IMR-90 (cell line): ENCODE results near the gene TLCD1. TPM values are rescaled to one million over a fixed set of nuclear protein-coding genes. Genes with fewer than 3 reads are reported as not detected.

Experiments used
- ATAC-seq: fragments of 200-7000 bp; cut with Tn5 transposase; 2 replicates; pipeline ENCODE4 v1.9.1; 2020; ENCODE audit warnings: low read depth, mild to moderate bottlenecking, moderate library complexity
- BruUV-seq: library from RNA; stranded (reverse); fragments of 400-500 nt; replicated peaks from 2 replicates; lab custom pipeline; 2021; lab: Mats Ljungman, UMichigan
- CTCF ChIA-PET: fragments of 300-600 bp; formaldehyde crosslinking; extraction: SDS; loops from one replicate; lab custom pipeline; 2021; ENCODE audit warnings: antibody characterized with exemption; lab: Yijun Ruan, JAX
- POLR2A ChIA-PET: fragments of 300-600 bp; sonication (Branson Sonifier 250); formaldehyde crosslinking; loops from one replicate; lab custom pipeline; 2022; ENCODE audit warnings: antibody characterized with exemption; ENCODE audit not compliant: unreplicated experiment; lab: Charles Lee
- DNase-seq: peaks from one replicate; pipeline ENCODE4 v3.0.0; 2013
- H2AFZ ChIP-seq: replicated peaks from 2 replicates; pipeline ENCODE3; 2013; ENCODE audit warnings: low read length, mild to moderate bottlenecking; ENCODE audit not compliant: poor library complexity
- H2AK5ac ChIP-seq: 2 replicates; pipeline ENCODE4 v1.6.1; 2013; ENCODE audit warnings: low read depth, low read length, inconsistent platforms
- H2AK9ac ChIP-seq: replicated peaks from 2 replicates; pipeline ENCODE3; 2013; ENCODE audit warnings: mild to moderate bottlenecking, low read depth, low read length, moderate library complexity; ENCODE audit not compliant: poor library complexity
- H2BK120ac ChIP-seq: 2 replicates; pipeline ENCODE4 v1.6.1; 2013; ENCODE audit warnings: low read depth, low read length, inconsistent platforms
- H2BK15ac ChIP-seq: 3 replicates; pipeline ENCODE4 v1.6.1; 2013; ENCODE audit warnings: low read depth, low read length, inconsistent platforms
- H2BK20ac ChIP-seq: 2 replicates; pipeline ENCODE4 v1.6.1; 2013; ENCODE audit warnings: low read depth, mild to moderate bottlenecking, inconsistent platforms, low read length, moderate library complexity
- H2BK5ac ChIP-seq: 2 replicates; pipeline ENCODE4 v1.6.1; 2013; ENCODE audit warnings: mild to moderate bottlenecking, low read depth, low read length, inconsistent platforms; ENCODE audit not compliant: poor library complexity, severe bottlenecking
- H3K14ac ChIP-seq: replicated peaks from 2 replicates; pipeline ENCODE4 v1.6.1; 2013; ENCODE audit warnings: low read depth, low read length, inconsistent platforms
- H3K18ac ChIP-seq: 2 replicates; pipeline ENCODE4 v1.6.1; 2013; ENCODE audit warnings: low read depth, low read length, control low read depth
- H3K23ac ChIP-seq: 2 replicates; pipeline ENCODE4 v1.6.1; 2013; ENCODE audit warnings: low read depth, low read length, inconsistent platforms
- H3K27ac ChIP-seq: 2 replicates; pipeline ENCODE4 v1.5.1; 2013; ENCODE audit warnings: mild to moderate bottlenecking, control low read depth, low read length; ENCODE audit not compliant: insufficient read depth
- H3K27me3 ChIP-seq: 2 replicates; pipeline ENCODE4 v1.6.1; 2013; ENCODE audit warnings: low read length; ENCODE audit not compliant: control insufficient read depth, insufficient read depth
- H3K36me3 ChIP-seq: 2 replicates; pipeline ENCODE4 v1.6.1; 2013; ENCODE audit warnings: low read length, mixed read lengths; ENCODE audit not compliant: control insufficient read depth, insufficient read depth
- H3K4ac ChIP-seq: 2 replicates; pipeline ENCODE4 v1.6.1; 2013; ENCODE audit warnings: low read depth, low read length, inconsistent platforms
- H3K4me1 ChIP-seq: 2 replicates; pipeline ENCODE4 v1.6.1; 2013; ENCODE audit warnings: low read length, mixed read lengths; ENCODE audit not compliant: control insufficient read depth, insufficient read depth
- H3K4me2 ChIP-seq: 2 replicates; pipeline ENCODE4 v1.6.1; 2013; ENCODE audit warnings: low read depth, mild to moderate bottlenecking, control low read depth, low read length, moderate library complexity
- H3K4me3 ChIP-seq: 2 replicates; pipeline ENCODE4 v1.5.1; 2013; ENCODE audit warnings: low read depth, mild to moderate bottlenecking, control low read depth, low read length, moderate library complexity; ENCODE audit not compliant: insufficient read depth
- H3K56ac ChIP-seq: 2 replicates; pipeline ENCODE4 v1.6.1; 2013; ENCODE audit warnings: low read length, inconsistent platforms; ENCODE audit not compliant: insufficient read depth; ENCODE audit errors: extremely low read depth
- H3K79me1 ChIP-seq, 2 experiments: 2 replicates each; pipeline ENCODE4 v1.6.1; 2013; ENCODE audit warnings: low read length in 2 of 2, inconsistent platforms in 1 of 2, low read depth in 1 of 2
- H3K9ac ChIP-seq: 2 replicates; pipeline ENCODE4 v1.6.1; 2013; ENCODE audit warnings: low read depth, low read length, control low read depth
- H3K9me1 ChIP-seq: 2 replicates; pipeline ENCODE4 v1.6.1; 2013; ENCODE audit warnings: low read length, inconsistent platforms; ENCODE audit not compliant: insufficient read depth
- H3K9me3 ChIP-seq: 2 replicates; pipeline ENCODE4 v1.6.1; 2013; ENCODE audit warnings: low read length; ENCODE audit not compliant: control insufficient read depth, insufficient read depth
- H4K20me1 ChIP-seq: 2 replicates; pipeline ENCODE4 v1.6.1; 2013; ENCODE audit warnings: low read length, inconsistent platforms; ENCODE audit not compliant: insufficient read depth
- H4K5ac ChIP-seq: 2 replicates; pipeline ENCODE4 v1.6.1; 2013; ENCODE audit warnings: mild to moderate bottlenecking, low read depth, low read length, control low read depth
- H4K8ac ChIP-seq, 2 experiments: 2 replicates each; pipeline ENCODE4 v1.6.1; 2013; ENCODE audit warnings: low read depth in 2 of 2, low read length in 2 of 2, control low read depth in 1 of 2, inconsistent platforms in 1 of 2
- H4K91ac ChIP-seq: 2 replicates; pipeline ENCODE4 v1.6.1; 2013; ENCODE audit warnings: low read depth, low read length, inconsistent platforms; ENCODE audit not compliant: insufficient read depth
- BHLHE40 ChIP-seq: fragments of 150-350 bp; IDR thresholded peaks from 2 replicates; pipeline ENCODE4 v1.6.1; 2016; ENCODE audit warnings: mild to moderate bottlenecking, low read depth, low read length
- CEBPB ChIP-seq: IDR thresholded peaks from 2 replicates; pipeline ENCODE4 v1.6.1; 2012; ENCODE audit warnings: low read depth, low read length, improper control_type of control experiment
- CHD1 ChIP-seq: IDR thresholded peaks from 2 replicates; pipeline ENCODE4 v1.6.1; 2012; ENCODE audit warnings: low read depth, low read length, improper control_type of control experiment
- CTCF ChIP-seq: conservative IDR thresholded peaks from 2 replicates; pipeline ENCODE4 v1.5.1; 2012; ENCODE audit warnings: mild to moderate bottlenecking, low read depth, low read length, improper control_type of control experiment
- ELK1 ChIP-seq: fragments of 150-350 bp; IDR thresholded peaks from 2 replicates; pipeline ENCODE4 v1.6.1; 2016; ENCODE audit warnings: low read depth, mild to moderate bottlenecking, low read length, moderate library complexity, borderline replicate concordance
- FOS ChIP-seq: fragments of 150-350 bp; IDR thresholded peaks from 2 replicates; pipeline ENCODE4 v1.6.1; 2016; ENCODE audit warnings: low read depth, low read length
- MAFK ChIP-seq: IDR thresholded peaks from 2 replicates; pipeline ENCODE4 v1.6.1; 2012; ENCODE audit warnings: low read depth, low read length, improper control_type of control experiment
- MAZ ChIP-seq: IDR thresholded peaks from 2 replicates; pipeline ENCODE4 v1.6.1; 2012; ENCODE audit warnings: low read depth, mild to moderate bottlenecking, low read length, improper control_type of control experiment, moderate library complexity, borderline replicate concordance
- MXI1 ChIP-seq: IDR thresholded peaks from 2 replicates; pipeline ENCODE4 v1.6.1; 2012; ENCODE audit warnings: low read depth, mild to moderate bottlenecking, low read length, moderate library complexity, borderline replicate concordance
- NFE2L2 ChIP-seq: fragments of 150-350 bp; IDR thresholded peaks from 2 replicates; pipeline ENCODE4 v1.6.1; 2016; ENCODE audit warnings: low read depth, mild to moderate bottlenecking, low read length
- POLR2A ChIP-seq: IDR thresholded peaks from 2 replicates; pipeline ENCODE4 v1.6.1; 2012; ENCODE audit warnings: mild to moderate bottlenecking, low read depth, low read length
- RAD21 ChIP-seq: IDR thresholded peaks from 2 replicates; pipeline ENCODE4 v1.6.1; 2012; ENCODE audit warnings: low read length, improper control_type of control experiment
- RCOR1 ChIP-seq: IDR thresholded peaks from 2 replicates; pipeline ENCODE4 v1.6.1; 2012; ENCODE audit warnings: mild to moderate bottlenecking, low read length, improper control_type of control experiment; ENCODE audit not compliant: insufficient replicate concordance
- RFX5 ChIP-seq: IDR thresholded peaks from 2 replicates; pipeline ENCODE4 v1.8.0; 2012; ENCODE audit warnings: low read depth, mild to moderate bottlenecking, low read length, moderate library complexity
- SMC3 ChIP-seq: fragments of 150-350 bp; IDR thresholded peaks from 2 replicates; pipeline ENCODE4 v1.6.1; 2016; ENCODE audit warnings: low read depth, mild to moderate bottlenecking, antibody characterized with exemption, low read length, moderate library complexity
- USF2 ChIP-seq: fragments of 150-350 bp; IDR thresholded peaks from 2 replicates; pipeline ENCODE4 v1.6.1; 2017; ENCODE audit warnings: mild to moderate bottlenecking, antibody characterized with exemption, low read length, low read depth
- WGBS, 2 experiments: methylation state at CpG; one replicate each; pipeline versions ENCODE4 v1.1.5 to v1.1.7; 2013; ENCODE audit warnings: missing lambda C conversion rate in 2 of 2; ENCODE audit not compliant: insufficient read length in 1 of 2; ENCODE audit errors: extremely low coverage in 2 of 2; 5-methylcytosine and 5-hydroxymethylcytosine counted together
- dilution Hi-C: fragments of 300-500 bp; cut with HindIII; formaldehyde crosslinking; loops from one replicate; pipeline ENCODE4 v1.14.3; 2018; ENCODE audit warnings: low sequenced_read_pairs; ENCODE audit not compliant: unreplicated experiment
- in situ Hi-C: fragments of 300-500 bp; cut with MboI; formaldehyde crosslinking; loops from 3 replicates; pipeline ENCODE4 v1.14.3; 2019; ENCODE audit warnings: low sequenced_read_pairs, inconsistent platforms, mixed read lengths
- intact Hi-C: fragments of 100-400 bp; cut with micrococcal nuclease; formaldehyde crosslinking; loops from 2 replicates; pipeline ENCODE4 v1.10.0; 2022
- polyA plus RNA-seq, 3 experiments: library from polyadenylated mRNA; depleted of rRNA; stranded (reverse); fragments of >200 nt; gene quantifications; 2 replicates each; pipeline ENCODE4 v1.2.3, GENCODE V29; 2012; ENCODE audit warnings: low replicate concordance in 1 of 3
- total RNA-seq: library from RNA; depleted of rRNA; stranded (reverse); fragments of >200 nt; gene quantifications from 2 replicates; pipeline ENCODE4 v1.2.3, GENCODE V29; 2012

The TLCD1 gene
- total and polyA plus RNA-seq, 2 of the 4 experiments (the other 2 are of a cell fraction), result 3.6 to 9.3 TPM

- H3K9me1 ChIP-seq, result 0 out of 2 replicates have a peak, but pooled peaks cover 10% of the 10 kb centered on the region
- TF ChIP-seq RFX5 (no peak), NFE2L2 (no peak), RCOR1 (no peak), CEBPB (no peak), USF2 (no peak), BHLHE40 (no peak), RAD21 (no peak), ELK1 (no peak), MAFK (no peak), MXI1 (no peak), POLR2A (no peak), FOS (no peak), CHD1 (no peak), MAZ (no peak), SMC3 (no peak), CTCF (no peak)
These were observed 32.2 kb downstream of the TLCD1 start for GRCh38 chr17:28693869-28694268.

More at GRCh38 chr17:28693869-28694268, 32.2 kb downstream of the TLCD1 start:
- Histone ChIP-seq H3K27me3 (no peaks in the 10 kb centered on the region), H3K9me3 (no peaks in the 10 kb centered on the region), H2BK15ac (no peak overlapping the region), H3K4me1 (no peaks in the 10 kb centered on the region), H3K4me2 (no peak overlapping the region), H3K27ac (no peak overlapping the region), H2BK5ac (no peak overlapping the region), H4K20me1 (peaks cover 3% of the 10 kb centered on the region), H3K79me1 (peaks cover under 1 to 11% of the 10 kb centered on the region in 2 experiments; a peak in 1 of 4 replicates), H3K56ac (no peak overlapping the region), H4K8ac (no peak overlapping the region), H4K5ac (no peak overlapping the region), H4K91ac (no peak overlapping the region), H3K18ac (no peak overlapping the region), H3K4me3 (no peak overlapping the region), H3K23ac (no peak overlapping the region), H3K9ac (no peak overlapping the region), H2BK120ac (no peak overlapping the region), H2AFZ (no peak overlapping the region), H2AK9ac (no peak overlapping the region), H3K36me3 (peaks cover 73% of the 10 kb centered on the region), H2BK20ac (no peak overlapping the region), H3K14ac (no peak overlapping the region), H3K4ac (no peak overlapping the region), H2AK5ac (no peak overlapping the region)
- CTCF ChIA-PET, result no interaction called here
- dilution Hi-C loops, result no loop called here
- no peak for DNase-seq
- no TSS peak for BruUV-seq
- intact Hi-C loops, result no loop called here
- 100% methylated on average over 1 of the region's 1 CpG; no CpG with 5 or more reads in 1 of the 2 experiments for WGBS, 2 experiments
- no peak for ATAC-seq
- in situ Hi-C loops, result no loop called here
- POLR2A ChIA-PET, result no interaction called here
